Osteocyte (in vitro differentiated cells): ENCODE measurements around the gene CEP192. TPM values are rescaled to one million over a fixed set of nuclear protein-coding genes. Genes with fewer than 3 reads are reported as not detected.
A peak's percentile ranks its signal among the peaks of the same experiment; 100 is the strongest.

ENCODE experiments used
- DNase-seq: peaks from one replicate; pipeline ENCODE4 v3.0.0; 2021; ENCODE audit warnings: mixed read lengths; ENCODE audit not compliant: unreplicated experiment; ENCODE audit errors: extremely low spot score
- H3K27ac Mint-ChIP-seq: one replicate; pipeline ENCODE4 v1.8.0; 2021; ENCODE audit warnings: mild to moderate bottlenecking, mixed read lengths; ENCODE audit not compliant: unreplicated experiment
- H3K27me3 Mint-ChIP-seq: one replicate; pipeline ENCODE4 v1.8.0; 2021; ENCODE audit warnings: mixed read lengths; ENCODE audit not compliant: unreplicated experiment
- H3K36me3 Mint-ChIP-seq: one replicate; pipeline ENCODE4 v1.8.0; 2021; ENCODE audit warnings: mixed read lengths; ENCODE audit not compliant: unreplicated experiment
- H3K4me1 Mint-ChIP-seq: one replicate; pipeline ENCODE4 v1.8.0; 2021; ENCODE audit warnings: mixed read lengths; ENCODE audit not compliant: unreplicated experiment
- H3K4me3 Mint-ChIP-seq: one replicate; pipeline ENCODE4 v1.8.0; 2021; ENCODE audit warnings: mild to moderate bottlenecking, moderate library complexity, mixed read lengths; ENCODE audit not compliant: unreplicated experiment
- H3K9me3 Mint-ChIP-seq: one replicate; pipeline ENCODE4 v1.8.0; 2021; ENCODE audit warnings: mixed read lengths; ENCODE audit not compliant: unreplicated experiment
- CTCF ChIP-seq: fragments of 200-600 bp; sonication (generic); IDR thresholded peaks from 2 replicates; pipeline ENCODE4 v1.5.0; 2021; ENCODE audit warnings: antibody characterized with exemption, mild to moderate bottlenecking, moderate library complexity
- total RNA-seq: library from RNA; stranded (reverse); gene quantifications from 2 replicates; pipeline ENCODE4 v1.2.1, GENCODE V29; 2021

Gene CEP192
- total RNA-seq, 1 donor from 2014 or later = 20.4 TPM

GRCh38 chr18:13022644-13023043, 31.5 kb downstream of the CEP192 start:
- Mint-ChIP-seq H3K27me3 (no peaks in the 10 kb centered on the region), H3K4me3 (no peak overlapping the region), H3K9me3 (peaks cover 13% of the 10 kb centered on the region), H3K4me1 (peaks cover 21% of the 10 kb centered on the region), H3K36me3 (peaks cover 55% of the 10 kb centered on the region), H3K27ac (no peak overlapping the region)
- no peak for DNase-seq
- no peak for TF ChIP-seq CTCF

- Mint-ChIP-seq H3K4me3 (no peak overlapping the region), H3K27ac (no peak overlapping the region), H3K27me3 (no peaks in the 10 kb centered on the region), H3K9me3 (peaks cover 13% of the 10 kb centered on the region), H3K4me1 (peaks cover 27% of the 10 kb centered on the region), H3K36me3 (peaks cover 40% of the 10 kb centered on the region)
- no peak for DNase-seq
- TF ChIP-seq CTCF = no peak
These were observed 34.1 kb downstream of the CEP192 start for GRCh38 chr18:13025233-13025632.

GRCh38 chr18:13026583-13027270, 35.6 kb downstream of the CEP192 start:
- Mint-ChIP-seq H3K9me3 (peaks cover 13% of the 10 kb centered on the region), H3K36me3 (peaks cover 38% of the 10 kb centered on the region), H3K27ac (peak overlapping the region; percentile 77), H3K27me3 (no peaks in the 10 kb centered on the region), H3K4me1 (peaks cover 27% of the 10 kb centered on the region), H3K4me3 (no peak overlapping the region)
- no peak for DNase-seq
- no peak for TF ChIP-seq CTCF

GRCh38 chr18:13028869-13029268, 37.7 kb downstream of the CEP192 start:
- Mint-ChIP-seq H3K4me3 (no peak overlapping the region), H3K36me3 (peaks cover 35% of the 10 kb centered on the region), H3K27ac (no peak overlapping the region), H3K9me3 (peaks cover 4% of the 10 kb centered on the region), H3K4me1 (peaks cover 27% of the 10 kb centered on the region), H3K27me3 (no peaks in the 10 kb centered on the region)
- TF ChIP-seq CTCF = no peak
- DNase-seq = no peak

GRCh38 chr18:13032173-13032572, 41.0 kb downstream of the CEP192 start:
- H3K36me3 Mint-ChIP-seq = peaks cover 34% of the 10 kb centered on the region
- H3K4me1 Mint-ChIP-seq = peaks cover 10% of the 10 kb centered on the region
- H3K27ac Mint-ChIP-seq = no peak overlapping the region
- DNase-seq = no peak
- no peaks in the 10 kb centered on the region for H3K27me3 Mint-ChIP-seq
- H3K4me3 Mint-ChIP-seq = no peak overlapping the region
- H3K9me3 Mint-ChIP-seq = no peaks in the 10 kb centered on the region
- TF ChIP-seq CTCF = no peak
